IPS-18c (cell line): Measurements from ENCODE around the gene WWOX.

Source experiments
- H3K4me3 ChIP-seq: 2 replicates; pipeline ENCODE4 v1.7.0; 2013; ENCODE audit warnings: low read depth, mild to moderate bottlenecking, low read length, moderate library complexity; ENCODE audit not compliant: insufficient read depth
- H3K9me3 ChIP-seq: one replicate; pipeline ENCODE4 v1.6.1; 2013; ENCODE audit warnings: mild to moderate bottlenecking, low read length, moderate library complexity; ENCODE audit not compliant: control insufficient read depth, insufficient read depth

The WWOX gene

GRCh38 chr16:78396673-78397072 is 297.2 kb downstream of the WWOX start:
- Histone ChIP-seq H3K9me3 (peaks cover 8% of the 10 kb centered on the region), H3K4me3 (no peak overlapping the region)

- H3K4me3 ChIP-seq, result no peak overlapping the region
- H3K9me3 ChIP-seq, result no peaks in the 10 kb centered on the region
These were observed 299.9 kb downstream of the WWOX start for GRCh38 chr16:78399384-78399783.

- H3K4me3 ChIP-seq, result no peak overlapping the region
- H3K9me3 ChIP-seq, result no peaks in the 10 kb centered on the region
These were observed 303.4 kb downstream of the WWOX start for GRCh38 chr16:78402833-78403232.

GRCh38 chr16:78405040-78405439 is 305.6 kb downstream of the WWOX start:
- H3K4me3 ChIP-seq, result no peak overlapping the region

GRCh38 chr16:78405833-78406232 is 306.4 kb downstream of the WWOX start:
- Histone ChIP-seq H3K9me3 (peaks cover 8% of the 10 kb centered on the region), H3K4me3 (no peak overlapping the region)

More at GRCh38 chr16:78405040-78405439, 305.6 kb downstream of the WWOX start:
- H3K9me3 ChIP-seq, result peaks cover 5% of the 10 kb centered on the region

- Histone ChIP-seq H3K9me3 (peaks cover 8% of the 10 kb centered on the region), H3K4me3 (no peak overlapping the region)
These were observed 307.7 kb downstream of the WWOX start for GRCh38 chr16:78407191-78407590.

GRCh38 chr16:78413651-78414050 is 314.2 kb downstream of the WWOX start:
- Histone ChIP-seq H3K4me3 (no peak overlapping the region), H3K9me3 (peaks cover 16% of the 10 kb centered on the region)

GRCh38 chr16:78415013-78415412 is 315.6 kb downstream of the WWOX start:
- H3K4me3 ChIP-seq, result no peak overlapping the region
- H3K9me3 ChIP-seq, result peaks cover 13% of the 10 kb centered on the region

- H3K4me3 ChIP-seq, result no peak overlapping the region
- peaks cover 11% of the 10 kb centered on the region for H3K9me3 ChIP-seq
These were observed 316.2 kb downstream of the WWOX start for GRCh38 chr16:78415669-78416068.

- peaks cover 11% of the 10 kb centered on the region for H3K9me3 ChIP-seq
These were observed 316.9 kb downstream of the WWOX start for GRCh38 chr16:78416400-78416799.

GRCh38 chr16:78421181-78421708 is 321.8 kb downstream of the WWOX start:
- Histone ChIP-seq H3K4me3 (no peak overlapping the region), H3K9me3 (no peaks in the 10 kb centered on the region)

More at GRCh38 chr16:78416400-78416799, 316.9 kb downstream of the WWOX start:
- H3K4me3 ChIP-seq, result no peak overlapping the region

GRCh38 chr16:78425281-78425680 is 325.8 kb downstream of the WWOX start:
- Histone ChIP-seq H3K9me3 (no peaks in the 10 kb centered on the region), H3K4me3 (no peak overlapping the region)

- Histone ChIP-seq H3K9me3 (no peaks in the 10 kb centered on the region), H3K4me3 (no peak overlapping the region)
These were observed 326.5 kb downstream of the WWOX start for GRCh38 chr16:78425891-78426510.

- H3K4me3 ChIP-seq, result no peak overlapping the region
- H3K9me3 ChIP-seq, result no peaks in the 10 kb centered on the region
These were observed 328.7 kb downstream of the WWOX start for GRCh38 chr16:78428193-78428592.

GRCh38 chr16:78430281-78430680 is 330.8 kb downstream of the WWOX start:
- no peaks in the 10 kb centered on the region for H3K9me3 ChIP-seq
- H3K4me3 ChIP-seq, result no peak overlapping the region

- no peak overlapping the region for H3K4me3 ChIP-seq
- H3K9me3 ChIP-seq, result no peaks in the 10 kb centered on the region
These were observed 331.7 kb downstream of the WWOX start for GRCh38 chr16:78431004-78431670.

GRCh38 chr16:78431701-78432100 is 332.2 kb downstream of the WWOX start:
- Histone ChIP-seq H3K9me3 (no peaks in the 10 kb centered on the region), H3K4me3 (no peak overlapping the region)

GRCh38 chr16:78432451-78432850 is 333.0 kb downstream of the WWOX start:
- H3K9me3 ChIP-seq, result no peaks in the 10 kb centered on the region
- H3K4me3 ChIP-seq, result no peak overlapping the region
